Liver (tissue), 3 donors: ENCODE data around the gene RGP1.

Source experiments
- HNF4A ChIP-seq, 2 donors: conservative IDR thresholded peaks; 2 replicates each; pipeline ENCODE4 v1.6.1; 2016; ENCODE audit warnings: antibody characterized with exemption in 2 of 2, mild to moderate bottlenecking in 2 of 2
- JUND ChIP-seq, 2 donors: IDR thresholded peaks; 2 replicates each; pipeline ENCODE4 v1.6.1; 2016; ENCODE audit warnings: antibody characterized with exemption in 2 of 2
- RAD21 ChIP-seq, 2 donors: IDR thresholded peaks; 2 replicates each; pipeline ENCODE4 v1.6.1; 2016; ENCODE audit warnings: antibody characterized with exemption in 2 of 2, mild to moderate bottlenecking in 2 of 2
- TAF1 ChIP-seq: conservative IDR thresholded peaks from 2 replicates; pipeline ENCODE4 v1.6.1; 2016; ENCODE audit warnings: antibody characterized with exemption, mild to moderate bottlenecking
- ZBTB33 ChIP-seq: IDR thresholded peaks from 2 replicates; pipeline ENCODE4 v1.6.1; 2016; ENCODE audit warnings: antibody characterized with exemption
- TF ChIP-seq, protein P1 (sequence below): fragments of 150-350 bp; IDR thresholded peaks from 2 replicates; pipeline ENCODE4 v1.5.1; 2017; ENCODE audit warnings: improper control_type of control experiment, low read depth, low read length; ENCODE audit not compliant: missing input control
- donor health status: healthy.
- donor health status: healthy.

DNA sequence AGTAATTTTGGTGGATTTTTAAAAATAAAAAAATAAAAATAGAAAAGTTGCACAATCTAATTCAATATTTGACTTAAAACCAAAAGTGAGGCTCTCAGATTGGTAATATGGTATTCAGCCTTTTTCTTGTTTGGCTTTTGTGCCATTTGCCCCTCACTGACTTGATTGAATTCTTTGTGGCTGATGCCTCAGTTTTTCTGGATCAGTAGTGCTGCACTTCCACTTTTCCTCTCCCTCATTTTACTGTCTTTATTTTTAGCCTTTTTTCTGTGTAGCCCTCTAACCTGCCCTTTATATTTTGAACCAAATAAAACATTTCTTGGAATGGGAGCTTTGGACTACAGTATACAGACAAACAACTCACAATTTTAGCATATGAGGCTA is 8.8 kb downstream of the RGP1 start:
- TF ChIP-seq RAD21 (IDR thresholded peaks at IDR 0.05) (no peak), TAF1 (no peak), JUND (IDR thresholded peaks at IDR 0.05) (no peak), HNF4A (conservative IDR thresholded peaks at IDR 0.05) (no peak), ZBTB33 (no peak)
- TF ChIP-seq, protein P1, sequence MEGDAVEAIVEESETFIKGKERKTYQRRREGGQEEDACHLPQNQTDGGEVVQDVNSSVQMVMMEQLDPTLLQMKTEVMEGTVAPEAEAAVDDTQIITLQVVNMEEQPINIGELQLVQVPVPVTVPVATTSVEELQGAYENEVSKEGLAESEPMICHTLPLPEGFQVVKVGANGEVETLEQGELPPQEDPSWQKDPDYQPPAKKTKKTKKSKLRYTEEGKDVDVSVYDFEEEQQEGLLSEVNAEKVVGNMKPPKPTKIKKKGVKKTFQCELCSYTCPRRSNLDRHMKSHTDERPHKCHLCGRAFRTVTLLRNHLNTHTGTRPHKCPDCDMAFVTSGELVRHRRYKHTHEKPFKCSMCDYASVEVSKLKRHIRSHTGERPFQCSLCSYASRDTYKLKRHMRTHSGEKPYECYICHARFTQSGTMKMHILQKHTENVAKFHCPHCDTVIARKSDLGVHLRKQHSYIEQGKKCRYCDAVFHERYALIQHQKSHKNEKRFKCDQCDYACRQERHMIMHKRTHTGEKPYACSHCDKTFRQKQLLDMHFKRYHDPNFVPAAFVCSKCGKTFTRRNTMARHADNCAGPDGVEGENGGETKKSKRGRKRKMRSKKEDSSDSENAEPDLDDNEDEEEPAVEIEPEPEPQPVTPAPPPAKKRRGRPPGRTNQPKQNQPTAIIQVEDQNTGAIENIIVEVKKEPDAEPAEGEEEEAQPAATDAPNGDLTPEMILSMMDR = no peak
